Measurements from ENCODE around the gene ADAM10.

DNA sequence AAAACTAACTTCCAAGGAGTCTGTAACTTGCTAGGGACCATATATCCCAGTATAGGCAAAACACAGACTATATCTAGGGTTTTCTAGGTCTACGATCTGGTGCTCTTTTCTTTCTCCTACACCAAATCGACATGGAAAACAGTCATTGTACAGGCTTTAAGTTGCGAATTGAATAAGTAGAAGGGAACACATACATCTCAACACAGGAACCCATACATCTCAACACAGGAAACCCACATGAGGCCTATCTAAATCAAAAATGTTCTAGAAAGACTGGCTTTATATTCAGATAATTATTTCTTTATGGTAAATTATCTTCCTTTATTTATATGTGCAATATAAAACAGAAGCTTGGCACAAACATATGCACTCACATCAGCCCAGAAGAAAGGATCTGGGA, 126.6 kb downstream of the ADAM10 start:
- TF ChIP-seq, protein P1, sequence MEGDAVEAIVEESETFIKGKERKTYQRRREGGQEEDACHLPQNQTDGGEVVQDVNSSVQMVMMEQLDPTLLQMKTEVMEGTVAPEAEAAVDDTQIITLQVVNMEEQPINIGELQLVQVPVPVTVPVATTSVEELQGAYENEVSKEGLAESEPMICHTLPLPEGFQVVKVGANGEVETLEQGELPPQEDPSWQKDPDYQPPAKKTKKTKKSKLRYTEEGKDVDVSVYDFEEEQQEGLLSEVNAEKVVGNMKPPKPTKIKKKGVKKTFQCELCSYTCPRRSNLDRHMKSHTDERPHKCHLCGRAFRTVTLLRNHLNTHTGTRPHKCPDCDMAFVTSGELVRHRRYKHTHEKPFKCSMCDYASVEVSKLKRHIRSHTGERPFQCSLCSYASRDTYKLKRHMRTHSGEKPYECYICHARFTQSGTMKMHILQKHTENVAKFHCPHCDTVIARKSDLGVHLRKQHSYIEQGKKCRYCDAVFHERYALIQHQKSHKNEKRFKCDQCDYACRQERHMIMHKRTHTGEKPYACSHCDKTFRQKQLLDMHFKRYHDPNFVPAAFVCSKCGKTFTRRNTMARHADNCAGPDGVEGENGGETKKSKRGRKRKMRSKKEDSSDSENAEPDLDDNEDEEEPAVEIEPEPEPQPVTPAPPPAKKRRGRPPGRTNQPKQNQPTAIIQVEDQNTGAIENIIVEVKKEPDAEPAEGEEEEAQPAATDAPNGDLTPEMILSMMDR (conservative IDR thresholded peaks at IDR 0.05; ENCODE audit: low read length), result no peak
- no peak for TF ChIP-seq EZH2phosphoT487 (IDR thresholded peaks at IDR 0.05; ENCODE audit: borderline replicate concordance)

Data from Loucy (cell line).